Fibroblast of pulmonary artery (primary cell): ENCODE measurements around the gene MPND.

Source experiments
- DNase-seq: peaks from one replicate; pipeline ENCODE4 v3.0.0-alpha.2; 2010; ENCODE audit warnings: low read depth
- H3K4me3 ChIP-seq: replicated peaks from 2 replicates; pipeline ENCODE4 v1.5.1; 2011; ENCODE audit warnings: low read depth, mild to moderate bottlenecking, control low read depth, low read length, moderate library complexity
- TF ChIP-seq, protein P1 (sequence below): IDR thresholded peaks from 2 replicates; pipeline ENCODE4 v1.5.1; 2011; ENCODE audit warnings: mild to moderate bottlenecking, control low read depth, low read length, inconsistent platforms; ENCODE audit errors: missing control alignments

Gene MPND

DNA sequence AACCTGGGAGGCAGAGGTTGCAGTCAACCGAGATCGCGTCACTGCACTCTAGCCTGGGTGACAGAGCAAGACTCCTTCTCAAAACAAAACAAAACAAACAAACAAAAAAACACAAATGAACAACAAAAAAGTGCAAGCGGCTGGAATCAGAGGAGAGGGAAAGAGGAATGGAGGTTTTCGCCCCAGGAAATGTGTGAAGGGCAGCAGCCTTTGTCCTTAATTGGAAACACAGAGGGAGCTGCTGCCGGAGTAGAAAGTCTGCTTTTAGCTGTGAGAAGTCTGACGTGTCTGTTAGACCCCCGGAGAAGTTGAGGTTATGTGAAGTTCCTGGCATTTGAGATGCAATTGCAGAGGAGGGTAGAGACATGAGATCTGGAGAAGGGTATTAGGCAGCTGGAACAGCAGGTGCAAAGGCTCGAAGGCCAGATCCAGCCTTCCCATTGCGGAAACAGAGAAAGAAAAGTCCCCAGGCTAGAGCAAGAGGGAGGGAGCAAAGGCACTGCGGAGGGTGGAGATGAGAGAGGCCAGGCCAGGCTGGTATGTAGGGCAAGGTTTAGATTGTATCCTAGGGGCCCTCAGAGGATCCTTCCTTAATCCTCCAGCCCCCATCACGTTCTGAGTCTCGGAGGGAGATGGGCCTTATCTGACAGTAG, 41.6 kb upstream of the MPND start:
- TF ChIP-seq, protein P1, sequence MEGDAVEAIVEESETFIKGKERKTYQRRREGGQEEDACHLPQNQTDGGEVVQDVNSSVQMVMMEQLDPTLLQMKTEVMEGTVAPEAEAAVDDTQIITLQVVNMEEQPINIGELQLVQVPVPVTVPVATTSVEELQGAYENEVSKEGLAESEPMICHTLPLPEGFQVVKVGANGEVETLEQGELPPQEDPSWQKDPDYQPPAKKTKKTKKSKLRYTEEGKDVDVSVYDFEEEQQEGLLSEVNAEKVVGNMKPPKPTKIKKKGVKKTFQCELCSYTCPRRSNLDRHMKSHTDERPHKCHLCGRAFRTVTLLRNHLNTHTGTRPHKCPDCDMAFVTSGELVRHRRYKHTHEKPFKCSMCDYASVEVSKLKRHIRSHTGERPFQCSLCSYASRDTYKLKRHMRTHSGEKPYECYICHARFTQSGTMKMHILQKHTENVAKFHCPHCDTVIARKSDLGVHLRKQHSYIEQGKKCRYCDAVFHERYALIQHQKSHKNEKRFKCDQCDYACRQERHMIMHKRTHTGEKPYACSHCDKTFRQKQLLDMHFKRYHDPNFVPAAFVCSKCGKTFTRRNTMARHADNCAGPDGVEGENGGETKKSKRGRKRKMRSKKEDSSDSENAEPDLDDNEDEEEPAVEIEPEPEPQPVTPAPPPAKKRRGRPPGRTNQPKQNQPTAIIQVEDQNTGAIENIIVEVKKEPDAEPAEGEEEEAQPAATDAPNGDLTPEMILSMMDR: no peak
- no peak for DNase-seq
- H3K4me3 ChIP-seq: no peak overlapping the region

DNA sequence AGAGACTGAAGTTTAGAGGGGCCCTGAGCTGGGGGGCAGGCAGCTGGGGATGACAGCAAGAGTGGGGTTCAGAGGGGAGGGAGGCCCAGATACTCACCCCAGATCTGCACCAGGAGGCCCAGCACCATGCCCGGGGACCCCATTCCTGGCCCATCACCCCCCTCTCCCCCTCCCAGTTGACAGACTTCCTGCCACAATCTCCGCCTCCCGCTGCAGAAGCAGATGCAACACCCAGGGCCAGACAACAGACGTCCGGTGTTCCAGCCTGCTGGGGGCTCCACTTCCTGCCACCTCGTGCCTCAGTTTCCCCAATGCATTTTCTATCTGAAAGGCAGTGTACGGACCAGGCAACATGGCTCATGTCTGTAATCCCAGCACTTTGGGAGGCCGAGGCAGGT, 41.1 kb upstream of the MPND start, which contains the start of gene TMIGD2:
TMIGD2 (minus strand) TSS at position 147 of the 398 bp plus-strand sequence; CDS start at position 143, 4 bp downstream.
- no peak for DNase-seq
- TF ChIP-seq, protein P1: no peak
- H3K4me3 ChIP-seq: no peak within 1 kb of the TSS

DNA sequence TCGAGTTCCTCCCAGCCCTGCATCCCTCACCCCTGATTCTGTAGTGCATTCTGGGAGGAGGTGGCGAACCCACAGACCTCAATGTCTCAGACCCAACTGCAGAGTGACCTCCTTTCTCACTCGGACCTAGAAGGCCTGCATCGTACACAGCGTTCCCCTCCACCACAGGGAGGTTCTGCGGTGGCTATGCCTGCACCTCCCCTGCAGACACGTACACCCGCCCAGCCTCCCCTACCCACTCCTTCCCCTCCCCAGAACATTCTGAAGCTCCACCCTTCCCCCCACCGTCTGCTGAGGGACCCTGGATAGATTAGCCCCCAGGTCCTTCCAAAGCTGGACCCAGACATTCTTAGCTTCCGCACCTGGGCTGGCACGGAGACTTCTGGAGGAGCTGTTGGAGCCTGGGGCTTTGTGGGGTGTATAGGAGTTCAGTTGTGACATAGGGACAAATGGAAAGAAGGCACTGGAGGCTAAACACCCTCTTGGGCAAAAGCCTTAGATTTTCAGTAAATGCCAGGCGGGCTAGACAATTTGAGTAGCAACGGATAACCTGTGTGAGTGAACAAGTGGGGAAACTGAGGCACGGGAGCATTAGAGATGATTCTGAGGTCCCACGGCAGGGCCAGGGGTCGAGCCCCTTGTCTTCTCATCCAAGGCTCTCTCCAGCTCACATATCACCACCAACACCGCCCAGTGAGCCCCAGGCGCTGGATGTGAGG, 39.4 kb upstream of the MPND start:
- TF ChIP-seq, protein P1: no peak
- DNase-seq: no peak
- no peak overlapping the region for H3K4me3 ChIP-seq

DNA sequence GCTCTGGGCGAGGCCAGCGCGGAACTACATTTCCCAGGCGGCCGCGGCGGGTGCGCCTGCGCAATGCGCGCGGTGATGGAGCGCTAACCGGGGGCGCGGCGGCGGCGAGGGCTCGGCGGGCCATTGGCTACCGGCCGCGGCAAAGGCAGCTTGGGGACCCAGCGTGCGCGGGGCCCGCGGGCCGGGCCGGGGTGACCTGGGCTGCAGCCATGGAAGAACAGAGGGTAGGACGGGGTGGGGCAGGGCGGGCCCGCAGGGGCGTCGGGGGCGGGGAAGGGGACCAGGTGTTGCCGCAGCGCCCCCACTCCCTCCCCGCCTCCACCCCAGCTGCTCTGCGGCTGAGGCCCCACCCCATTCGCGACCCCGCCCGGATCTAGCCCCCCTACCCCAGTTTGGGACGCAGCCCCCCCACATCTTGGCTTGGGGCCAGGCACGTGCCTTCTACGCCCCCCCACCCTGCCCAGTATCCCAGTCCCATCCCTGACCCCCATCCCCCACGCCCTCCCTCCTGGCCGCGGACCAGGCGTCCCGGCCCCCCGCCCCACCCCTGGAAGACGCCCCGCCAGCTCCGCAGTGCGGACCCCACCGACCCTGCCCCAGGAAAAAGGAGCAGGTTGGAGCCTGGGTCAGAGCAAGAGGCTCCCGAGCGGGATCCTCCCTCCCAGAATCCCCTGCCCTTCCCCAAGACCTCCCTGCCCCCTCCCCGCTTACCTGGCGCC, 38.7 kb upstream of the MPND start, which contains the start of gene FSD1:
FSD1 (plus strand) TSS at position 61 of the 719 bp plus-strand sequence; CDS start at position 210, 149 bp downstream.
- TF ChIP-seq, protein P1: no peak

DNA sequence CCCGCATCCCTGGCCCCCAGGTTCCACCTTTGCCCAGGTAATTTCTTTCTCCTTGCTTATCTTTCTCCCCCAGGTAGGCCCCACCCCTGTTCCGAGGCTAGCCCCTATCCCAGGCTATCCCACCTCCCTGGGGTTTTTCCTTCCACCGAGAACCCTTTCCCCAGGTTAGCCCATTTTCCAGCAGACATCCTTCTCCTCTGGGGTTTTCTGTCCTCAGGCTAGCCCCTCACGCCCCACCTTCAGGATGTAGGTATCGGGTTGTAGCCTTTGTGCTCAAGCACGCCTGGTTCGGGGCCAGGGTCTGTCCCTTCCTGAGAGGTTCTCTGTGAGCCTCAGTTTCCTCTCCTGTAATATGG, 38.1 kb upstream of the MPND start:
- TF ChIP-seq, protein P1: no peak
- no peak overlapping the region for H3K4me3 ChIP-seq
- no peak for DNase-seq

More for the DNA sequence above, 38.7 kb upstream of the MPND start, which contains the start of gene FSD1:
- peak within 1 kb of the TSS; percentile 48 for H3K4me3 ChIP-seq
- DNase-seq: peak; percentile 61

DNA sequence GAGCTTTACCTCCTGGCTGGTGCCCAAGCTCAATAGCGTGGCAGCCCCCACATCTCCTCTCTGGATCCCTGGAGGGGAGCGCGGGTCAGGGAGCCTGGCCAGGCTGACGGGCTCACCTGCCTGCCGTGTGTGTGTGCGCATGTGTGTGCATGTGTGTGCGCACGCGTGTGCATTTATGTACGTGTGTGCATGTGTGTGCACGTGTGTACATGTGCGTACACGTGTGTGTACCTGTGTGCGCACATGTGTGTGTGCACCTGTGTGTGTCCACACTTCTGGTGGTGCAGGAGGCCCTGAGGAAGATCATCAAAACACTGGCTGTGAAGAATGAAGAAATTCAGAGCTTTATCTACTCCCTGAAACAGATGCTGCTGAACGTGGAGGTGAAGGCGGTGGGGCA, 37.7 kb upstream of the MPND start:
- H3K4me3 ChIP-seq: no peak overlapping the region
- TF ChIP-seq, protein P1: no peak
- DNase-seq: no peak
